SU-DHL-6 (cell line): Measurements from ENCODE around the gene TEX264.

ENCODE experiments used
- H2AFZ ChIP-seq: fragments of 200-600 bp; sonication (generic); 2 replicates; pipeline ENCODE4 v1.6.1; 2014; ENCODE audit warnings: low read depth, mild to moderate bottlenecking, moderate library complexity, mixed read lengths, antibody characterized with exemption, low read length; ENCODE audit not compliant: severe bottlenecking
- H3F3A ChIP-seq: fragments of 200-600 bp; shearing (Covaris generic); 2 replicates; pipeline ENCODE4 v1.6.0; 2016; ENCODE audit warnings: antibody characterized with exemption, mild to moderate bottlenecking; ENCODE audit not compliant: insufficient read depth
- H3K27ac ChIP-seq: fragments of 200-600 bp; sonication (generic); 2 replicates; pipeline ENCODE4 v1.5.1; 2016; ENCODE audit warnings: low read depth, mild to moderate bottlenecking, low read length, moderate library complexity, mixed read lengths
- H3K27me3 ChIP-seq: fragments of 200-600 bp; sonication (generic), shearing (Covaris generic); 2 replicates; pipeline ENCODE4 v1.6.0; 2014; ENCODE audit warnings: mild to moderate bottlenecking, low read length
- H3K36me3 ChIP-seq: fragments of 200-600 bp; sonication (generic); 2 replicates; pipeline ENCODE4 v1.6.1; 2014; ENCODE audit warnings: mild to moderate bottlenecking, low read length, mixed read lengths
- H3K4me2 ChIP-seq: fragments of 300-600, 200-600 bp; shearing (Covaris generic), sonication (generic); 2 replicates; pipeline ENCODE4 v1.6.0; 2014; ENCODE audit warnings: low read length, low read depth, mild to moderate bottlenecking; ENCODE audit not compliant: poor library complexity, severe bottlenecking
- H3K4me3 ChIP-seq: fragments of 200-600 bp; sonication (generic); 2 replicates; pipeline ENCODE4 v1.5.1; 2014; ENCODE audit warnings: antibody characterized with exemption, low read length, mild to moderate bottlenecking, mixed read lengths; ENCODE audit not compliant: insufficient read depth, poor library complexity, severe bottlenecking
- H3K79me2 ChIP-seq: fragments of 200-600 bp; sonication (generic); 2 replicates; pipeline ENCODE4 v1.6.1; 2014; ENCODE audit warnings: mild to moderate bottlenecking, low read length, moderate library complexity; ENCODE audit not compliant: insufficient read depth
- H3K9ac ChIP-seq: fragments of 200-600 bp; sonication (generic); 2 replicates; pipeline ENCODE4 v1.7.0; 2014; ENCODE audit warnings: mild to moderate bottlenecking, low read length
- H3K9me2 ChIP-seq: fragments of 200-600 bp; sonication (generic); replicated peaks from 2 replicates; pipeline ENCODE4 v1.6.1; 2014; ENCODE audit warnings: low read length; ENCODE audit not compliant: insufficient read depth
- H3K9me3 ChIP-seq: fragments of 200-600 bp; sonication (generic); 2 replicates; pipeline ENCODE4 v1.6.1; 2014; ENCODE audit warnings: low read length, mixed read lengths; ENCODE audit not compliant: insufficient read depth
- H4K20me1 ChIP-seq: fragments of 200-600 bp; sonication (generic); 2 replicates; pipeline ENCODE4 v1.6.1; 2014; ENCODE audit warnings: low read depth, mild to moderate bottlenecking, antibody characterized with exemption, low read length, moderate library complexity, mixed read lengths
- CTCF ChIP-seq: fragments of 200-600 bp; sonication (generic); IDR thresholded peaks from one replicate; pipeline ENCODE4 v1.5.1; 2017; ENCODE audit warnings: antibody characterized with exemption, mild to moderate bottlenecking, low read length, moderate library complexity; ENCODE audit not compliant: insufficient read depth, poor library complexity, severe bottlenecking
- EZH2phosphoT487 ChIP-seq: fragments of 200-600 bp; sonication (generic), shearing (Covaris generic); conservative IDR thresholded peaks from 2 replicates; pipeline ENCODE4 v1.6.1; 2018; ENCODE audit warnings: mild to moderate bottlenecking, antibody characterized with exemption, low read length, moderate library complexity, mixed read lengths

TEX264 gene

GRCh38 chr3:51670823-51671733, at the start of gene TEX264:
Gene TEX264 (plus strand): TSS chr3:51671252. CDS start chr3:51674305, 3,053 bp downstream.
- Histone ChIP-seq H3F3A (peaks cover 19% of the 10 kb centered on the region), H3K9me2 (no peaks in the 10 kb centered on the region), H3K9me3 (no peaks in the 10 kb centered on the region), H3K79me2 (no peaks in the 10 kb centered on the region), H3K27me3 (no peaks in the 10 kb centered on the region), H2AFZ (peak within 1 kb of the TSS; percentile 32), H3K27ac (peak within 1 kb of the TSS; percentile 82), H4K20me1 (no peaks in the 10 kb centered on the region), H3K9ac (peak within 1 kb of the TSS; percentile 90), H3K36me3 (no peaks in the 10 kb centered on the region), H3K4me2 (peak within 1 kb of the TSS; percentile 77), H3K4me3 (peak within 1 kb of the TSS; percentile 65)
- TF ChIP-seq EZH2phosphoT487 (no peak), CTCF (no peak)

- Histone ChIP-seq H3K79me2 (peaks cover 7% of the 10 kb centered on the region; the same call in 1 of the 2 replicates), H4K20me1 (no peaks in the 10 kb centered on the region), H3F3A (no peaks in the 10 kb centered on the region), H3K9me2 (no peaks in the 10 kb centered on the region), H3K4me2 (no peak overlapping the region), H2AFZ (no peak overlapping the region), H3K9me3 (no peaks in the 10 kb centered on the region), H3K27me3 (no peaks in the 10 kb centered on the region), H3K4me3 (no peak overlapping the region), H3K9ac (no peak overlapping the region), H3K27ac (no peak overlapping the region), H3K36me3 (no peaks in the 10 kb centered on the region)
- TF ChIP-seq EZH2phosphoT487 = no peak
- no peak for TF ChIP-seq CTCF
These were observed 48.6 kb upstream of the TEX264 start for GRCh38 chr3:51622413-51622812.

DNA sequence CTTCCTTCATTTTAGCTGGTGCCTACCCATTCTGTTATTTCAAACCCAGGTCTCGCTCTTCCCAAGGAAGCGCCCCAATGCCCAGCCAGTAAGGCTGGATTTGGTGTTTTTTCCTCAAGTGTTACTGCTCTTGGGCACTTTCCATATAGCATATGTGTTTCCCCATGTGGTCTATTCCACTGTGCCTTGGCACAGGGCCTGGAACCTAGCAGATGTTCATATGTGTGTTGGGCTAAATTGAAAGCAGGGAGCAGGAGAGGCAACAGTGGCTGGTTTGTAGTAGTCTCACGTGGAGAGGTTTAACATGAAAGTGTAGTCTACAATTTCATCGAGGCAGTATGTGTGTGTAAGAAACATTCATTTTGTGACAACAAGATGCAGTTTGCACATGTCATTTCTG, 48.2 kb upstream of the TEX264 start:
- Histone ChIP-seq H3K9me2 (no peaks in the 10 kb centered on the region), H3K4me2 (no peak overlapping the region), H3K4me3 (no peak overlapping the region), H4K20me1 (no peaks in the 10 kb centered on the region), H3K27ac (no peak overlapping the region), H3K27me3 (no peaks in the 10 kb centered on the region), H2AFZ (no peak overlapping the region), H3K79me2 (peaks cover 7% of the 10 kb centered on the region; the same call in 1 of the 2 replicates), H3F3A (no peaks in the 10 kb centered on the region), H3K36me3 (no peaks in the 10 kb centered on the region), H3K9ac (no peak overlapping the region), H3K9me3 (no peaks in the 10 kb centered on the region)
- TF ChIP-seq CTCF = no peak
- TF ChIP-seq EZH2phosphoT487 = no peak
